ENCODE measurements around the gene PTPRS.

PTPRS gene

DNA sequence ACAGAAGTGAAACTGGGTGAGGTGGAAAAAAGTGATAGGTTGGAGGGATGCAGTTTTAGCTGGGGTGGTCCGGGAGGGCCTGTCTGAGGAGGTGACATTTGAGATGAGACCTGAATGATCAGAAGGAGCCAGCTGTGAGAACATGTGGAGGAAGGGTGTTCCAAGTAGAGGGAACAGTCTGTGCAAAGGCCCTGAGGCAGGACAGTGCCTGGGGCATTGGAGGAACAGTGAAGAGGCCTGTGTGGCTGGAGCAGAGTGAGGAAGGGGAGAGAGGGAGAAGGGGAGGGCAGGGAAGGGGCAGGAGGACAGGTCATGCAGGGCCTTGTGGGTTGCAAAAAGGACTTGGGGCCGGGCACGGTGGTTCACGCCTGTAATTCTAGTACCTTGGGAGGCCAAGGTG, 36.3 kb upstream of the PTPRS start:
- Histone ChIP-seq H3K27ac (no peak overlapping the region), H3K4me3 (ENCODE audit: low read depth, low read length) (no peak overlapping the region), H3K36me3 (replicated peaks) (no peaks in the 10 kb centered on the region), H3K27me3 (replicated peaks) (no peaks in the 10 kb centered on the region)
- no peak for DNase-seq
- in situ Hi-C loops (cut with HindIII; ENCODE audit: low pct_ligation_motif_present, low sequenced_read_pairs) = no loop called here
- TF ChIP-seq, protein P1, sequence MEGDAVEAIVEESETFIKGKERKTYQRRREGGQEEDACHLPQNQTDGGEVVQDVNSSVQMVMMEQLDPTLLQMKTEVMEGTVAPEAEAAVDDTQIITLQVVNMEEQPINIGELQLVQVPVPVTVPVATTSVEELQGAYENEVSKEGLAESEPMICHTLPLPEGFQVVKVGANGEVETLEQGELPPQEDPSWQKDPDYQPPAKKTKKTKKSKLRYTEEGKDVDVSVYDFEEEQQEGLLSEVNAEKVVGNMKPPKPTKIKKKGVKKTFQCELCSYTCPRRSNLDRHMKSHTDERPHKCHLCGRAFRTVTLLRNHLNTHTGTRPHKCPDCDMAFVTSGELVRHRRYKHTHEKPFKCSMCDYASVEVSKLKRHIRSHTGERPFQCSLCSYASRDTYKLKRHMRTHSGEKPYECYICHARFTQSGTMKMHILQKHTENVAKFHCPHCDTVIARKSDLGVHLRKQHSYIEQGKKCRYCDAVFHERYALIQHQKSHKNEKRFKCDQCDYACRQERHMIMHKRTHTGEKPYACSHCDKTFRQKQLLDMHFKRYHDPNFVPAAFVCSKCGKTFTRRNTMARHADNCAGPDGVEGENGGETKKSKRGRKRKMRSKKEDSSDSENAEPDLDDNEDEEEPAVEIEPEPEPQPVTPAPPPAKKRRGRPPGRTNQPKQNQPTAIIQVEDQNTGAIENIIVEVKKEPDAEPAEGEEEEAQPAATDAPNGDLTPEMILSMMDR (IDR thresholded peaks at IDR 0.05; ENCODE audit: low read depth, low read length, missing control alignments) = no peak

- no peak for DNase-seq
- TF ChIP-seq, protein P1 (IDR thresholded peaks at IDR 0.05; ENCODE audit: low read depth, low read length, missing control alignments) = no peak
- in situ Hi-C loops (cut with HindIII; ENCODE audit: low pct_ligation_motif_present, low sequenced_read_pairs) = no loop called here
- no peak overlapping the region for H3K4me3 ChIP-seq (ENCODE audit: low read depth, low read length)
- no peaks in the 10 kb centered on the region for H3K36me3 ChIP-seq (replicated peaks)
- H3K27me3 ChIP-seq (replicated peaks) = no peaks in the 10 kb centered on the region
- H3K27ac ChIP-seq = no peak overlapping the region
Observed at GRCh38 chr19:5372572-5373200, 32.1 kb upstream of the PTPRS start.

DNA sequence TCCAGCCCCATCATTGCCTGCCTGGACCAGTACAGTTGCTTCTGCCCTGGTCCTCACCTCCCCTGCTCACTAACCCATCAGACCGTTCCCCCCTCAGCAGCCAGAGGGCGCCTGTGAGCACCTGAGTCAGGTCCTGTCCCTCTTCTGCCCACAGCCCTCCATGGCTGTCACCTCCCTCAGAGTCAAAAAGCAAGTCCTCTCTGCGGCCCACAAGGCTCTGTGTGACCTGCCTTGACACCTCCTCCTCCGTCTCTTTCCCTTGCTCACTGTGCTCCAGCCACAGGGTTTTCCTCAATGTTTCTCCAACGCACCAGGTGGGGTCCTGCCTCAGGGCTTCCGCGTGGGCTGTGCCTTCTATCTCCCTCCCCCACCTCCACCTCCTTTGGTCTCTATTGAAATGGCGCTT, 29.4 kb upstream of the PTPRS start:
- no peak overlapping the region for H3K4me3 ChIP-seq (ENCODE audit: low read depth, low read length)
- H3K27ac ChIP-seq = no peak overlapping the region
- in situ Hi-C loops (cut with HindIII; ENCODE audit: low pct_ligation_motif_present, low sequenced_read_pairs) = no loop called here
- TF ChIP-seq, protein P1 (IDR thresholded peaks at IDR 0.05; ENCODE audit: low read depth, low read length, missing control alignments) = peak; percentile 89
- H3K27me3 ChIP-seq (replicated peaks) = no peaks in the 10 kb centered on the region
- H3K36me3 ChIP-seq (replicated peaks) = no peaks in the 10 kb centered on the region
- peak; percentile 35 for DNase-seq

- TF ChIP-seq, protein P1 (IDR thresholded peaks at IDR 0.05; ENCODE audit: low read depth, low read length, missing control alignments) = no peak
- H3K27ac ChIP-seq = no peak overlapping the region
- H3K4me3 ChIP-seq (ENCODE audit: low read depth, low read length) = no peak overlapping the region
- H3K36me3 ChIP-seq (replicated peaks) = no peaks in the 10 kb centered on the region
- no peak for DNase-seq
- in situ Hi-C loops (cut with HindIII; ENCODE audit: low pct_ligation_motif_present, low sequenced_read_pairs) = no loop called here
- H3K27me3 ChIP-seq (replicated peaks) = peaks cover 2% of the 10 kb centered on the region
Observed at GRCh38 chr19:5369304-5369703, 28.7 kb upstream of the PTPRS start.

- Histone ChIP-seq H3K4me3 (ENCODE audit: low read depth, low read length) (no peak overlapping the region), H3K36me3 (replicated peaks) (no peaks in the 10 kb centered on the region), H3K27me3 (replicated peaks) (peaks cover 2% of the 10 kb centered on the region), H3K27ac (no peak overlapping the region)
- TF ChIP-seq, protein P1 (IDR thresholded peaks at IDR 0.05; ENCODE audit: low read depth, low read length, missing control alignments) = no peak
- in situ Hi-C loops (cut with HindIII; ENCODE audit: low pct_ligation_motif_present, low sequenced_read_pairs) = no loop called here
- no peak for DNase-seq
Observed at GRCh38 chr19:5367530-5368133, 27.0 kb upstream of the PTPRS start.

- H3K27ac ChIP-seq = no peak overlapping the region
- TF ChIP-seq, protein P1 (IDR thresholded peaks at IDR 0.05; ENCODE audit: low read depth, low read length, missing control alignments) = no peak
- peaks cover 2% of the 10 kb centered on the region for H3K27me3 ChIP-seq (replicated peaks)
- no peak for DNase-seq
- H3K36me3 ChIP-seq (replicated peaks) = no peaks in the 10 kb centered on the region
- in situ Hi-C loops (cut with HindIII; ENCODE audit: low pct_ligation_motif_present, low sequenced_read_pairs) = no loop called here
- no peak overlapping the region for H3K4me3 ChIP-seq (ENCODE audit: low read depth, low read length)
Observed at GRCh38 chr19:5365905-5366304, 25.3 kb upstream of the PTPRS start.

All from brain microvascular endothelial cell (primary cell).